NCI-H82 treated with DMSO at 0.1 percent for 48 hours (cell line): ENCODE results near the gene BOLA2B.
"Not testable (repeated sequence)": the region's sequence is repeated elsewhere in the genome, so short reads cannot be mapped to it uniquely, and the experiment has no call there.

Source experiments
- DNase-seq: peaks from one replicate; lab custom pipeline; 2025; ENCODE audit not compliant: unreplicated experiment; lab: John Stamatoyannopoulos, UW

BOLA2B gene

DNA sequence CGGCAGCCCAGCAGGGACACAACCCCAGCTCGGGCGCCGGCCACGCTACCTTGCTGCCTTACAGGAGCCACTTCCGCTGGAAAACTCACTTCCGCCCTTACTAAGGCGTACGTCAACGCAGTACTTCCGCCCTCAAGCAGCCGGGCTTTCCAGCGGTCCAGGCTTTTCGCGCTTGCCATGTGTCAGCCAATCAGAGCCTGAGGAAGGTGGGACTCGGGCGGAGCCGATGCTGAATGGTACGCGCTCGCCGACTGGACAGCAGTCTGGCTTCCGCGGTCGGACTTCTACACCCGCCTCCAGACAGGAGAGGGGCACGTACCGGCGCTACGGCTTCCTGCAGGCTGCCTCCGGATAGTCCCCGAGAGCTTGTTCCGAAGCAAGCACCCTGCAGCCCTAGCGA is at the start of gene BOLA2B, which contains the start of gene SLX1A:
BOLA2B (minus strand) TSS at position 52 of the 400 bp plus-strand sequence. CDS start 71 bp downstream, outside the sequence.
SLX1A (plus strand) TSS at position 261 of the 400 bp plus-strand sequence. CDS start 210 bp downstream, outside the sequence.
- DNase-seq, result not testable (repeated sequence)

DNA sequence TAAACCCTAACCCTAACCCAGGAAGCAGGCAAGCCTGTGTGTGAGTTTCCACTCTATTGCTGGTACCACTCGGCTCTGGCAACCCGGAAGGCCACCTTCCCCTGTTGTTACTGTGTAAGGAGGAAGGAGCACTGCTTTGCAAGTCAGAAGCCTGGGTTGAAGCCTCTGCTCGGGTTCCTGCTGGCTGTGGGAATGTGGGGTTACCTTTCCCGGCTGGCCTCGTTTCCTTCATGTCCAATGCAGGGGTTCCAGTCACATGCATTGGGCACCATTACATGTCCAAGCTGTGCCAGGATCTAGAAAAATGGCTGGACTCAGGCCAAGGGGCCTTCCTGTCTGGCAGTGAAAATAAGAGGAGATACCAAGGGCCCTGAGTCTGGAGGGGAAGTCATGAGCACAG is 23.6 kb upstream of the BOLA2B start:
- not testable (repeated sequence) for DNase-seq

DNA sequence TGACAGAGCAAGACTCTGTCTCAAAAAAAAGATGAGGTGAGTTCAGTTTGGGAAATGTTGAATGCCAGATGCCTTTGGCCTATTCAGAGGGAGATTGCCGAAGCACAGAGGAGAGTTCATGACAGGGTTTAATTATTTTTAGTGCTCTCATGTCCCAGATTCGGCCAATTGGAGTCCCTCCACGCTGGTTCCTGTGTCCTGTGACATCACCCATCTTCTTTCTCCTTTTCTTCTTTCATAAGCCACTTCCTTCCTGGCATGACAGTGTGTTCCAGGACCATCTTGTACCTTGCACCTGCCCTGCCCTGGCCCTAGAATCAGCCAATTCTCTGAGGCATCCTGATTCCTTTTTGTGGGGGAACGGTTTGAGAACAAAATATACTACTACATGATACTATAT is 17.9 kb upstream of the BOLA2B start:
- DNase-seq, result not testable (repeated sequence)

DNA sequence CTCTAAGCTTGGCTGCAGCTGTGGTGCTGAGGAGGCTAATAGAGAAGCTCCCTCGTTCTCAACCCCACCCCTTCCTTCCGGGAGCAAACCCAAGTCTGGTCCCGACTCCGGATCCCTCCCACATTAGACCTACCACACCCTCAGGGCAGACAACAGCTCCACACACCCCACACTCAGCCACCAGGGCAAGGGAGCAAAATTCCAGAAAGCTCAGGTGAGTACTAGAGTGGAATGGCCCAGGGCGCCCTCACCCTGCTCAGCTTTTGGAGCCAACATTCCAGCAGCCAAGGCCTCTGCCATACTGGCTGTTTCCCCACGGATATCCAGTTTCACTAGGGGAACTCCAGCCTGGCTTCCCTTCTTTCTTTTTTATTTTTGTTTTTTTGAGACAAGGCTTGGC is 15.6 kb upstream of the BOLA2B start:
- not testable (repeated sequence) for DNase-seq

DNA sequence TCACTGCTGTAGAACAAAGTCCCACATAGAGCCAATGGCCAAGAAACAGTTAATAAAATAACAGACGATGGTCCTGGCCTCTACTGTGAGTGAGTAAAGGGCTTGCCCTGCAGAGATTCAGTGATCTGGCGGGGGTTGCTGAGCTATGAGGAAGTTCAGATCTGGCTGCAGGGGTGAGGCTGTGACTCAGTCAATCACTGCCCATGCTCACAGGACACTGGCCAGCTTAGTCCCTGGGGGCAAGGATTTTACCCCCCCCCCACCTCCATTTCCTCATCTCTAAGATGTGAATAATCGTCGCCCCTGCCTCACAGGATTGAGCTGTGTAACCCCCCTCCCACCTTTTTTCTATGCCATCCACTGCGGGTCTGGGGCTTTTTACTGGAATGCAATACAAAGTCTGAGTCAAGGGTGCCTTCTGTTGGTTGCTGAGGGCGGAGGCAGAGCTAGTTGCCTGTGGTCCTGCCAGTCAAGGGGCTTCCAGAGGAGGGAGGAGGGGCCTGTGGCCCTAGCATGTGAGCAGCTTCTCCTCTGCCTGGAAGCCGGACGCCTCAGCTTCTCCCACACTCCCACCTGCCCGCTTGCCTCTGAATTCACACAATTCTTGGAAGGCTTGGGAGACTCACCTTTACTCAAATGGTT is 13.7 kb upstream of the BOLA2B start:
- not testable (repeated sequence) for DNase-seq

DNA sequence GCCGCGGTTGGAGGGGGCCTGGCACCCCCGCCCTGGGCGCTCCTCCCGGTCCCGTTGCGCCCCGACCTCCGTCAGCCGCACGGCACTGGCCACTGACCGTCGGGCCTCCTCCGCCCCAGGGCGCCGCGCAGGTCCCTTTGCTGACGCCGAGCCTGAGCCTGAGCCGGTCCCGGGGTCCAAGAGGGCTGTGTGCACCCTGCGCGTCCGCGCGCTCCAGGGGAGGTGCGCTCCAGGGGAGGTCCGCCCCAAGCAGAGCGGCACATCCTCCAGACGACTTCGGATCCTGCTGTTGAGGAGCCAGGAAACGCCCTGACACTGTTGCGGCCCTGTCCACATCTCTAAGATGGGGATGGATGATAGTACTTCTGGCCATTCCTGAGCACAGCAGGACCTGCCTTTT is 12.8 kb upstream of the BOLA2B start:
- not testable (repeated sequence) for DNase-seq

DNA sequence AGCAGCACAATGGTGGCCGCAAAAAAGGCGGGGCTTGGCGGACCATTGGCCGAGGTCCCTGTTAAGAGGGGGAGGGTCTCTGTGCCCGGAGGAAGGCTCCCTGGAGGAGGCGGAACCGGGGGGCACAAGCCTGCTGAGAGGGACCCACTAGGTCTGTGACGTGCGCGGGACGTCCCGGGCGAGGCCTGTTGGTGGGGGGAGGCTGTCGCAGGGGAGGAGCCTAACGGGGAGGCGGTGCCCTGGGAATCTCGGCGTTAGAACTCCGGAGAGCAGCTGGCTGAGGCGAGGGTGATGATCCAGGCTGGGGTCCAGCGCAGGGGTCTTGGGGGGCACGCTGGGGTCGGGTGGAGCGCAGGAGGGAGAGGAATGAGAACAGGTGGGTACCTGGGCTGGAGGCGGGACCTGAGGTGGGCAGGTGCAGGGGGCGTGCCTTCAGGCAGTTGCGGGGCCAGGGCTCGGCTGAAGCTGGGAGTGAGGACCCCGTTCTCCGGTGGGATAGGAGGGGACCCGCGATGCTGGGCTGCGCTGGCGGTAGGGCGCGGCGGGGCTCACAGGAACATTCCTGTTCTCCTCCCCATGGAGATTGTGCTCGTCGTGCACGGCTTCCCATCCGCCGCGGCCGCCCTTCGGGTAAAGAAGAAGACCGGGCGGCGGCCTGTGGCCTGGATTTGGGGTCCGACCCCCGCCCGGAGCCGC is 12.2 kb upstream of the BOLA2B start:
- not testable (repeated sequence) for DNase-seq

DNA sequence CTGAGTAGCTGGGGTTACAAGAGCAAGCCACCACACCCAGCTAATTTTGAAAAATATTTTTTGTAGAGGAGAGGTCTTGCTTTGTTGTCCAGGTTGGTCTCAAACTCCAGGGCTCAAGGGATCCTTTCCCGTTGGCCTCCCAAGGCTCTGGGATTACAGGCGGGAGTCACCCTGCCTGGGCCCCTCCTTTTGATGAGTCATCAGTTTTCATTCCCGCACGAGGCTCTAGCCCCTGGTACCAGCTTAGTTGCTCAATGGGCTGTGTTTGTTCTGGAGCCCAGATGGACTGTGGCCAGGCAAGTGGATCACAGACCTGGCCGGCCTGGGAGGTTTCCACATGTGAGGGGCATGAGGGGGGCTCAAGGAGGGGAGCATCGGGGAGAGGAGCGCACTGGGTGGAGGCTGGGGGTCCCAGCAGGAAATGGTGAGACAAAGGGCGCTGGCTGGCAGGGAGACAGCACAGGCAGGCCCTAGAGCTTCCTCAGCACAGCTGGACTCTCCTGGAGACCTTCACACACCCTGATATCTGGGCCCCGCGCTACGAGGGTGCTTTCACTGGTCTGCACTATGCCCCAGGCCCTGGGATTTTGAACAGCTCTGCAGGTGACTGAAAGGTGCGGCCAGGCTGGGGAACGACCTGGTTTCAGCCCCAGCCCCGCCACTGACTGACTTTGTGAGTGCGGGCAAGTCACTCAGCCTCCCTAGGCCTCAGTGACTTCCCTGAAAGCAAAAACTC is 6.3 kb upstream of the BOLA2B start:
- not testable (repeated sequence) for DNase-seq

DNA sequence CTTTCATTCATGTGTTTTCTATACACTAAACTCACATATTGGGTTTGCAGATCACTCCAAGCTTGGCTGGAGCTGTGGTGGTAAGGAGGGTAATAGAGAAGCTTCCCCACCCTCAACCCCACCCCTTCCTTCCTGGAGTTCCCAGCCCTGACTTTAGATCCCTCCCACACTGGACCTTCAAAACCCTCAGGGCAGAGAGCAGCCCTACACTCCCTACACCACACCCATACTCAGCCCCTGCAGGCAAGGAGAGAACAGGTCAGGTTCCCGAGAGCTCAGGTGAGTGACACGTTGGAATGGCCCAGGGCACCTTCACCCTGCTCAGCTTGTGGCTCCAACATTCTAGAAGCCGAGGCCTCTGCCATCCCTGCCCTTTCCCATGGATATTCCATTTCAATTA is 5.6 kb upstream of the BOLA2B start, which contains the start of gene SULT1A3:
SULT1A3 (plus strand) TSS at position 207 of the 400 bp plus-strand sequence. CDS start 1,474 bp downstream, outside the sequence.
- DNase-seq, result not testable (repeated sequence)

DNA sequence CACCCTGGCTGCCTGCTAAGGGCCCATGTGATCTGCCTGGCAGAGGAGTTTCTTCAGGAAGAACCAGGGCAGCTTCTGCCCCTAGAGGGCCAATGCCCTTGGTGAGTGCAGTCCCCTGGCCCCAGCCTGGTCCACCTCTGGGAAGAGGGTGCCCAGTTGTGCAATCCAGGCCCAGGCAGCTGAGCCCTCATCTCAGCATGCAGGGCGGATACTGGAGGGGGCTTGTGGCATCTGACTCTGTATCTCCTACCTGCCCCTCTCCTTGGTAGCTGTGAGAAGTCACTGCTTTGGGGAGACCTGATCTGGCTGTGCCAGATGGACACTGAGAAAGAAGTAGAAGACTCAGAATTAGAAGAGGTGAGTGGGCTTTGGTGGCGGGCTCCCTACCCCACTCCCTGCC is 3.5 kb upstream of the BOLA2B start:
- DNase-seq, result not testable (repeated sequence)

DNA sequence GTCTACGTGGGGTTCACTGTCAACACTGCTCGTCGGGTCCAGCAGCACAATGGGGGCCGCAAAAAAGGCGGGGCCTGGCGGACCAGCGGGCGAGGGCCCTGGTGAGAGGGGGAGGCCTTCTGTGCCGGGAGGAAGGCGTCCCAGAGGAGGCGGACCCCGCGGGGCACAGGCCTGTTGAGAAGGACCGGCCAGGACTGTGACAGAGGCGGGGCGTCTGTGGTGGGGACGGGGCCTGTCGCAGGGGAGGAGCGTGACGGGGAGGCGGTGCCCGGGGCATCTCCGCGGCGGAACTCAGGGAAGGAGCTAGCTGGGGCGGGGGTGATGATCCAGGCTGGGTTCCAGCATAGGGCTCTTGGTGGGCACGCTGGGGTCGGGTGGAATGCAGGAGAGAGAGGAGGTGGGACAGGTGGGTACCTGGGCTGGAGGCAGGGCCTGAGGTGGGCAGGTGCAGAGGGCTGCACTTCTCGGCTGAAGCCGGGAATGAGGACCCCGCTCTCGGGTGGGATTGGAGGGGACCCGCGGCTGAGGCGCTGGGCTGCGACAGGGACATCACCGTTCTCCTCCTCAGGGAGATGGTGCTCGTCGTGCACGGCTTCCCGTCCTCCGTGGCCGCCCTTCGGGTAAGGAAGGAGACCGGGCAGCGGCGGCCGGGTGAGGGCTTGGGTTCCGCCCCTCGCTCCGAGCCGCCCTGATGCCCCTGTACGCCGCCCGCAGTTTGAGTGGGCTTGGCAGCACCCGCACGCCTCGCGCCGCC is 883 bp upstream of the BOLA2B start:
- DNase-seq, result not testable (repeated sequence)

DNA sequence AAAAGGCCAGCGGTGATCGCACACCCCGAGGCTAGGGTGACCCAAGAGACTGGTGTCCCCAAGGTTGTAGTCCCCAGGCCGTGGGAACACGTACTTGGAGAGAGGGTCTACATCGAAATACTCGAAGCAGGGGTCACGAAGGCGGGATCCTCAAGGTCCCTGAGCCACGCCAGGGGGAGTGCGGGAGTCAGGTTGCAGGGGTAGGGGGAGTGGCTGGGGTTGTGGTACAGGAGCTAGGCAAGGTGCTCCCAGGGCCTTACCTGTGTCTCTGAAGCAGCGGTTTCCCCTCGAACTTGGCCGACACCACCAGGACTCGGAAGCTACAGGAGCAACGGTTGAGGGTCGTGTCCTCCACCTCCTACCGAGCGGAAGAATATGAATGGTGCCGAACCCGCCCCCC is 368 bp downstream of the BOLA2B start:
- DNase-seq, result not testable (repeated sequence)

DNA sequence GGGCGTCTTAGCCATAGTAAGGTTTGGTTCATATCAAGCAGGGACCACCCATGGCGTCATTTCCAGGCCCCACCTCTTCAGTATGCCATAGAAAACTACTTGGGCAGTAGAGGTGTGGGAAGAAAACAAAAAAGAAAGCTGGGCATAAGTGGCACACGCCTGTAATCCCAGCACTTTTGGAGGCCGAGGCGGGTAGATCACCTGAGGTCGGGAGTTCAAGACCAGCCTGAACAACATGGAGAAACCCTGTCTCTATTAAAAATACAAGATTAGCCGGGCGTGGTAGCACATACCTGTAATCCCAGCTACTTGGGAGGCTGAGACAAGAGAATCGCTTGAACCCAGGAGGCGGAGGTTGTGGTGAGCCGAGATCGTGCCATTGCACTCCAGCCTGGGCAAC is 2.3 kb downstream of the BOLA2B start:
- DNase-seq, result not testable (repeated sequence)

DNA sequence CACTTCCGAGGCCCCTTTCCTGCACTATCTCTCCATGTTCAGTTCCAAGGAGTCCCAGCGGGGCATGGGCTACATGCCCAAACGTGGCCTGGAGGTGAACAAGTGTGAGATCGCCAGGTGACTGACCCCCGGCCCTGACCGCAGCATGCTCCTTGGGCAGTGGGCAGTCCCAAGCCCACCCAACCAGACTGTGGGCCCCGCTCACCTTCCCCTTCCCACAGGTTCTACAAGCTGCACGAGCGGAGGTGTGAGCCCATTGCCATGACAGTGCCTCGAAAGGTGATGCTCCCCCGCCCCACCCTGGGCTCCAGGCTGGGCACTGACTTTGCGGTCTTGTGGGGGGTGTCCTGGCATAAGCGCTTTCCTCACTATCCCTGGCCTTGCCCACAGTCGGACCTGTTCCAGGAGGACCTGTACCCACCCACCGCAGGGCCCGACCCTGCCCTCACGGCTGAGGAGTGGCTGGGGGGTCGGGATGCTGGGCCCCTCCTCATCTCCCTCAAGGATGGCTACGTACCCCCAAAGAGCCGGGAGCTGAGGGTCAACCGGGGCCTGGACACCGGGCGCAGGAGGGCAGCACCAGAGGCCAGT is 5.4 kb downstream of the BOLA2B start:
- DNase-seq, result no peak

DNA sequence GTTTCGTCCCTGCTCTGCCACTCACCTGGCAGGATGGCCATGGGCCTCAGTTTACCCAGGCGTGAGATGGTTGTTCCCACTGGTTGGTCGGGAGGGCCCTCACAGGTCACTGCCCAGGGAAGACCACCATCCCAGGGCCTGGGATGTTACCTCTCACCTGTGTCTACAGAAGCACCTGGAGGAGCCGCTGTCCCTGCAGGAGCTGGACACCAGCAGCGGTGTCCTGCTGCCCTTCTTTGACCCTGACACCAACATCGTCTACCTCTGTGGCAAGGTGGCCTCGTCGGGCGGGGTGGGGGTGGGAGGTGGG is 6.0 kb downstream of the BOLA2B start:
- no peak for DNase-seq

DNA sequence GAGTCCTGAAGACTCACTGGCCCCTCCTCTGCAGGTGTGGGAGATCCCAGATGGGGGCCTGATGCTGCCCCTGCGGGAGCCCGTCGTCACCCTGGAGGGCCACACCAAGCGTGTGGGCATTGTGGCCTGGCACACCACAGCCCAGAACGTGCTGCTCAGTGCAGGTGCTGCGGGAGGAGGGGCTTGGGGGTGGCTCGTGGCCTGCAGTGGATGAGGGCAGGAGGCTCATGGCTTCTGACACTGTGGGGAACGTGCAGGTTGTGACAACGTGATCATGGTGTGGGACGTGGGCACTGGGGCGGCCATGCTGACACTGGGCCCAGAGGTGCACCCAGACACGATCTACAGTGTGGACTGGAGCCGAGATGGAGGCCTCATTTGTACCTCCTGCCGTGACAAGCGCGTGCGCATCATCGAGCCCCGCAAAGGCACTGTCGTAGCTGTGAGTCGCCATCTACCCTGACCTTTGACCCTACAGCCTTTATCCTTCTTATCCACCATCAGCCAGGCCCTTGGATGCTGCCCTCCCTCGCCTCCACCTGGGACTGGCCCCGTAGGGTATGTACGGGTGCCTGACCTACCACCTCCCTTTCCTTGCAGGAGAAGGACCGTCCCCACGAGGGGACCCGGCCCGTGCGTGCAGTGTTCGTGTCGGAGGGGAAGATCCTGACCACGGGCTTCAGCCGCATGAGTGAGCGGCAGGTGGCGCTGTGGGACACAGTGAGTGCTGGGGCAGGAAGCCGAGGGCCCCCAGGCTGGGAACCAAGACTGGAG is 6.5 kb downstream of the BOLA2B start:
- DNase-seq, result no peak

DNA sequence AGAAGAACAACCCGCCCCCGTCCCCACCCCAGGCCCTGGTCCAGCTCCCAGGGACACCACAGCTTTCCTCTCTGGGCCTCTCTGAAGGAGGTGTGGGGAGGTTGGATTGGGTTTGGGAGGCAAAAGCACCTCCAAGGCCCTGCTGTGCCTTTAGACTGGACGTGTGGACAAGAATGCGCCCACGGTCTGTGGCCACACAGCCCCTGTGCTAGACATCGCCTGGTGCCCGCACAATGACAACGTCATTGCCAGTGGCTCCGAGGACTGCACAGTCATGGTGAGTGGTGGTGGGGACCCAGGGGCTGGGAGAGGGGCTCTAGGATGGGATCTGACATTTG is 7.1 kb downstream of the BOLA2B start:
- DNase-seq, result no peak

DNA sequence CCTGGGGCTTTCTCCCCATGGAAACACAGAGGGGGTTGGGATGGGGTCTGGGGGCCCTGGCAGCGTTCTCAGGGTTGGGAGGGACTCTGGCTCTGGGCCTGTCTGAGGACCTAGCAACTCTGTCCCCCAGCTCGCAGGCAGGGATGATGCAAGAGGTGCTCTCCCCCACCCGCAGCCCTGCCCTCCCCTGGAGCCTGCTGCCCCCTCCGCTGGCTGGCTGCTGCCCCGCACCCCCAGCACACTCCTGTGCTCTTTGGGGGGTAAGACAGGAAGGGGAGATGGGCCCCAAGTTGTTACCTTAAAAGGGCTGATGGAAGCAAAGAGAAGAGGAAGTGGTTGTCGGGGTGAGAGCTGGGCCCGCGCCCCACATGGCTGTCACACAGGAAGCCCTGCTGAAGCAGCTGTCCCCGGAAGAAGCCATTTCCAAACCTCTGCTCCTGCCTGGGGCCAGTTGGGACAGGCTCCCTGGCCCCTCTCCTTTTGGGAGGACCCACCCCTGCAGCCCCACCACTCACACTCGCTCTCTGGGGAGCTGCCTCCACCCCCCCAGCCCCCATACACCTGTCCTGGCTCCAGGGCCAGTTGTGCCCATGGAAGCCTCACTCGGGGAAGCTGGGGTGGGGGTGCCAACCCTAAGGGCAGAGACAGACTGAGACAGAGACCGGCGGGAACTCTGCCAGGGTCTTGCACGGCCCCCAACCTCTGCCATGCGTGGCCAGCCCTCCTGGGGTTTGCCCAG is 7.6 kb downstream of the BOLA2B start:
- no peak for DNase-seq

DNA sequence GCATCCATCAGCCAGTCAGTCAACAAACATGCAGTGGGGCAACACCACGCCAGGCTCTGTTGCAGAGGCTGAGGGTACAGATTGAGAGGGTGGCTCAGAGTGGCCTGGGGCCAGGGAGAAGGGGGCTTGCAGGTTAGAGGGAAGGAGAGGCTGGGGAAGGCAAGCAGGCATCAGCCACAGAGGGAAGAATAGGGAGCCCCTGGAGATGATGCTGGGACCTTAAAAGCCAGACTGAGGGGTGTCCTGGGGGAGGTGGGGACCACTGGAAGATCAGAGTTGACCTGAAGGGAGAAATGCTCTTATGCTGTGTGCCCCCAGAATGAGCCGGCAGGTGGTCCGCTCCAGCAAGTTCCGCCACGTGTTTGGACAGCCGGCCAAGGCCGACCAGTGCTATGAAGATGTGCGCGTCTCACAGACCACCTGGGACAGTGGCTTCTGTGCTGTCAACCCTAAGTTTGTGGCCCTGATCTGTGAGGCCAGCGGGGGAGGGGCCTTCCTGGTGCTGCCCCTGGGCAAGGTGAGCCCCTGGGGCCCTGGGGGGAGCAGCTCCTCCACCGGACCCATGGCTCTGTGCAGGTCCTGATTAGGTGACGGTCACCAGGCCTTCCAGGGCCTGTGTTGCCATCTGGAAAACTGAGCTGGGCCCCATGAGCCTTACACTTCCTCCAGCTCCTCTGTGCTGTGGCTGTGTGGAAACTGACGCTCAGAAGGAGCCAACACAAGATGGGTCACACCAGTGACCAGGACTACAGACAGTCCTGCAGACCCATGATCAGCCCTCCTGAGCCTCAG is 8.4 kb downstream of the BOLA2B start:
- no peak for DNase-seq
